SK-N-DZ (cell line): Measurements from ENCODE around the gene ART3.

Experiments used
- DNase-seq: peaks from one replicate; pipeline ENCODE4 v3.0.0-alpha.2; 2015; ENCODE audit warnings: low spot score

Gene ART3

GRCh38 chr4:76067652-76068286 is 6.7 kb upstream of the ART3 start:
- peak; percentile 44 for DNase-seq

DNA sequence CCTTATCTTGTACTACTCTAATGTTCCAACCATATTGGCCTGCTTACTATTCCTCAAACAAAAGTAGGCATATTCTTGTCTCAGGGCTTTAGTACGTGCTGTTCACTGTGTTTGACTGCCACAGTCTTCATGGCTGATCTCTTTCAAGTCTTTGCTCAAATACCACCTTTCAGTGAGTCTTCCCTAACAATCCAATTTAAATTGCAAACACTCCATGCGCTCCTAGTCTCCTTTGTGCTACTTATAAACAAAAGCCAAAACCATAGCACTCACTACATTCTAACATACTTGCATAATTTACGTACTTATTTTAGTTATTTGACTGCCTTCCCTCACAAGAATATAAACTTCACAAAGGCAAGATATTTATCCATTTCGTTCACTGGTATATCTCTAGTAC is 1.7 kb upstream of the ART3 start:
- no peak for DNase-seq

- no peak for DNase-seq
Observed at GRCh38 chr4:76074993-76075600, 588 bp downstream of the ART3 start.

DNA sequence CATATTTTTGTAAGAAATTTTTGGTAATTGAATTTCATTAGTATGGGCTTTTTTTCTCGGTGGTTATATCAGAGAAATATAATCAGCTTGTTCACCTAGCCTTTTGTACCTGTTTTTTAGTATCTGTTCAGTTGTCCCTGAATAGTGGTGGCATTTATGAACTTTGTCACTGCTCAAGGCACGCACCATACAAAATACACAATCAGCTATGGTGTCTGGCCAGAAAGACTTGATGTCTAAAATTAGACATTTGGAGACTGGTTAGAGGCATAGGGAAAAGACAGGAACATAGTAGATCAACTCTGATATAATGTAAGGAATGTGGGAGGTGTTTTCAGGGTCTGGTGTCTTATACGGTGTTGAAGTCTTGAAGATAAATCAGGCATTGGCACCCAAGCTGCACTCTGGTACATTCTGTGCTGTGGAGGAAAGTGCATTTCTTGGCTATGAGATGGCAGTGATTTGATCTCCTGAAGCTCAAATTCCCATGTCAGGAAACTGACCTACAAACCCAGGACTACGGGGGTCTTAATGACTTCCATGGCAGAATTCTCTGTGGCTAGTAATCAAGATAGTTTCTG is 3.6 kb downstream of the ART3 start:
- no peak for DNase-seq

DNA sequence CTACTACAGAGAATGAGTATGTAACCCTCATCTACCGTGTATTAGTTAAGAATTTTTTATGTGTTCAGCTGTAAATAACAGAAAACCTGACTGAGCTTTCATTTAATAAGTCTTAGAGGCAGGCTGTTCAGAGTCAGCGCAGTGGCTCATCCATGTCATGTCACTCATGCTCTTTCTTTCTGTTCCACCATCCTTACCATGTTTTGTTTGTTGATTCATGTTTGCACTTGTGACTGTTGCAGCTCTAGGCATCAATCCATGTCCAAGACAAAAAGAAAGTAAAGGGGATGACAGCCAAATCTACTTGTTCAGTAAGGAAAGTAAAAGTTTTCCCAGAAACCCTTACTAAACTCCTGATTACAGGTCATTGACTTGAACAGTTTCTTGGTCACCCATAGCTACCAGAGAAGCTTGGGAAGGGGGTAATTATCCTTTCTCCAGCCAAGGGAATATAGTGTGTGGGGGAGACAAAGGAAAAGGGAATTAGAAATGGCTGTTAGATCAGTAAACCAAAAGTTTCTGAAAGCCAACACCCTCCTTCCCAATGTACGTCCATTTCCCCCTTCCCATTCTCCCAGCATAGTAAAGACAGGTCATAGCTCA is 9.0 kb downstream of the ART3 start:
- DNase-seq = no peak

GRCh38 chr4:76084542-76084941 is 10.0 kb downstream of the ART3 start:
- no peak for DNase-seq

- peak; percentile 61 for DNase-seq
Observed at GRCh38 chr4:76087007-76087769, 12.7 kb downstream of the ART3 start.

DNA sequence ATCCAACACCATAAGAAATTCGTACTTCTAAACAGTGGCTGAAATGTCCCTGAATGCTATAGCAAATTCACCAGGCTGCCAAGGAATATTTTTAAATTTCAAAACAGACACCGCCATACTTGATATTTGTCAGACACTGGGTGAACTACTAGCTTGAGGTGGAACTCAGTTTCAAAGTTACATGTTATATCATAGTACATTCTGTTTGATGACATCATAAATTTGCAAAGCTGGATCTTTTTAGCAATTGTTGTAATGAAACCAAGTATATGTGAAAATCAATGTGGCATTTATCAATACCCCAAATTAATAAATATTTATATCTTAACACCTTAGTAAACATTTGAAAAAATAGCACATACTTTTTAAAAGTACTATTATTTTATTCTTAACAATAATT is 14.2 kb downstream of the ART3 start:
- DNase-seq = no peak

GRCh38 chr4:76090241-76090691 is 15.8 kb downstream of the ART3 start:
- DNase-seq = peak; percentile 25

DNA sequence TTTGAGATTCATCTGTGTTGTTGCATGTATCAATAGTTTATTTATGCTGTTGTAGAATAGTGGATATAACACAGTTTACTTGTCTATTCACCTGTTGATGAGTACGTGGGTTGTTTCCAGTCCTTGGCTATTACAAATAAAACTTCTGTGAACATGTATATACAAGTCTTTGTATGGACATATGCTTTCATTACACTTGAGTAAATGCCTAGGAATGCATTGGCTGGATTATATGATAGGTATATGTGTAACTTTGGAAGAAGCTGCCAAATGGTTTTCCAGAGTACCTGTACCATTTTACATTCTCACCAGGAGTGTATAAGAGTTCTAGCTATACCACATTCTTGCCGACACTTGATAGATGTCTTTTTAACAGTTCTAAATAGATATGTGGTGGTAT is 16.5 kb downstream of the ART3 start:
- no peak for DNase-seq

- DNase-seq = no peak
Observed at GRCh38 chr4:76095568-76095967, 21.1 kb downstream of the ART3 start.

- no peak for DNase-seq
Observed at GRCh38 chr4:76096076-76096475, 21.6 kb downstream of the ART3 start.

DNA sequence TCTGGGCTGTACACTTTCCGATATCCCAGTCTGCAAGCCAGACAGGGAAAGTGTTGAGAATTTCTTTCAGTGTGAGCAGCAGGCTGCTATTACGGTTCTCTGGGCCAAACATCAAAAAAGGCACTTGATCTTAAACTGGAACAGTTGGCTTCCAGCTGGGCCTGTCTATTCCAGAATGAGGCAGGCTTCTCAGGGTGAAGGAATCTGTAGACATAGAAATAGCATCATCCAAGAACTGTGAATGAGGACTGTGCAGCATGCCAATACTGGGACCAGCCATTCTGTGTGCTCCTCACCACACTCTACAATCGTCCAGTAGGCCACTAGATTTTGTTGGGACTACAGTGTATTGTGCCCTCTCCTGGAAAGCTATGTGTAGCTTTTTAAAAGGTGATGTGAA is 31.1 kb downstream of the ART3 start:
- DNase-seq = no peak

DNA sequence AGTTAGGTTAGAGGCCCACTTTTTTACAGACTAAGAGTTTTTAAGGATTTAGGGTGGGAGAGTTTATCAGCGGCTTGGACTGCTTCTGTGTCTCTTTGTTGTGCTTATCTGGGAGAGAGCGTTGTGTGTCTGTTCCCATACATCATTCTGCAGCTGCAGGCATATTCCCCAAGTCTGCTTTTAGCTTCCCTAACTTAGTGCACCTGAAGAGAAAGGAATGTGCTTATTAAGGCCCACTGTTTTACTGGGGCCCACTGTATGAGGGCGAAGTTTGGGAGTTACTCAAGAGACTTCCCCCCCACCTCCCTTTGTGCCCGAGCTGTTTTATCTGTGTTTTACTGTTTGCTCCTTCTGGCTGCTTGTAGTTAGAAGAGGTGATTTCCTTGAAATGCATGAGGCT is 31.9 kb downstream of the ART3 start:
- no peak for DNase-seq

GRCh38 chr4:76108467-76109181 is 34.1 kb downstream of the ART3 start:
- peak; percentile 1 for DNase-seq

DNA sequence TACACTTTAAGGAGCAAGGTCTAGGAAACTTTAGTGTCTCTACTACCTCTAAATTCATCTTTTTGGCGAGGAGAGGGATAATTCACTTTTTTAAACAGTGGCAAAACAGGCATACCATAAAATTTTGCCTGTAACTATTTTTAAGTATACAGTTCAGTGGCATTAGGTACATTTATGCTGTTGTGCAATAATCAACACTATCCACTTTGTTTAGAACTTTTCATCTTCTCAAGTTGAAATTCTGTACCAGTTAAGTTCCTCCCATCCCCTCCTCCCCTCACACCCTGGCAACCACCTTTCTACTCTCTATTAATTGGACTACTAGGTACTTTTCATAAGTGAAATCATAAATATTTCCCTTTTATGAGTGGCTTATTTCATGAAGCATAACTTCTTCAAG is 42.3 kb downstream of the ART3 start:
- no peak for DNase-seq

DNA sequence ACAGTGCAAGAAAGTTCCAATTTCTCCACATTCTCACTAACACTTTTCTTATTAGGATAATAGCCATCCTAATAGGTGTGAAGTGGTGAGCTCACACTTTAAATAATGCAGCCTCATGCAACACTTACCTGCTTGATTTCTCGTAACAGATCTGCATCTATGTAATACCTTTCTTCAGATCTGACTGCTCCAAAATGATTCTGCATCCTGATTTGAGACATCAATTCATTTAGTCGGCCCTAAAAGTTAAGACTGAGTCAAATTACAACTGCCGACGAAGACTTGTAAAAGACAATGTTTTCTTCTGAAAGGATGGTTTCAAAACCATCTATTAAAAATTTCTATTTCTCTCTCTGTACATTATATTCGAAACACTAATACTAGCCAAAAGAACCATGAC is 43.0 kb downstream of the ART3 start:
- no peak for DNase-seq

GRCh38 chr4:76120199-76120598 is 45.7 kb downstream of the ART3 start:
- no peak for DNase-seq

DNA sequence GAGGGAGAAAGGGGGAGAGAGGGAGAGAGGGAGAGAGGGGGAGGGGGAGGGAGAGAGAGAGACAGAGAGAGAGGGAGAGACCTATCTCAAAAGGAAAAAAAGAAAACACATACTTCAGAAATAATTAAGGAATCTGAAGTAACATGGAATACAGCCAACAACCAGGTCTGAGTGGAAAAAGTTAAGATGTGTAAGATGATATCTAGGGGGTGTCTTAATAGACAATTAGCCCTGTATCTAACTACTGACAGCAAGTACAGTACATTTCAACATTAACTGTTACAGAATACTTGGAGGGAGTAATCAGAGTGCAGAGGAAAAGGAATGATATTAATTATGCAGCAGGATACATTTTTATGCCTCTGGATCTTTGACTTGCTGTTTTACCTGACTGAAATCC is 51.3 kb downstream of the ART3 start:
- no peak for DNase-seq

DNA sequence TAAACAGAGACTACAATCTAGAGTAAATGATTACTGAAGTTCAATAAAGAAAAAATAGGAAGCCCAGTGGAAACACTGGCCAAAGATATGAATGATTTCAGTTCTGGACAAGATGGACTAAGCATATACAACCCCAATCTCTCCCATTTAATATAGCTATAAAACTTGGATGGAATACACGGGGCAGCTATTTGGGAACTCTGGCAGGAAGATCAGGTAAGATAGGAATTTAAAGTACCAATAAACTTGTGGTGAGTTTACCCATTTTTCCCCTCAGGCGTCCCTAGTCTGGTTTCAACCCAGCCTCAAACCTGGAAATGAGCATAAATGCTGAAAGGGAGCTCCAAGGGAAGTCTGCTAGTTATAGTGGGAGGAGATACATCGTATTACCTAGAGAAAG is 53.2 kb downstream of the ART3 start:
- DNase-seq = no peak

DNA sequence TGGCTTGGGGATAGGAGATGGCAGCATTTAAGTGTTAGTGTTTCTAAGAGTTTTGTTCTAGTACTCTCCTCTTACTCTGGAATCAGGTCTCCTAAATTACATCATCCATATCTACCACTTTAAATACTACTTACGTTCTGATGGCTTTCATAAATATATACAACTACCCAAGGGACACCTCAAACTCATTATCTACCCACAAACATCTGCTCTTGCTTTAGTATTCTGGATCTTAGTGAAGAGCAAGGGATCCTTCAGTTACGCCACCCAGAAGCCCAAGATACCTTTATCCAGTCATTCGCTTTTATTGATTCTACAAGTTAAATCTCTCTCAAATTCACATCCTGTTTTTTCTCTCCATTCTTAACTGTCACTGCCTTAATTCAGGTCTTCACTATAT is 66.7 kb downstream of the ART3 start:
- DNase-seq = no peak

- DNase-seq = no peak
Observed at GRCh38 chr4:76144546-76144945, 70.0 kb downstream of the ART3 start.
